Keratinocyte (primary cell): Measurements from ENCODE around the gene SLC15A5. TPM values are rescaled to one million over a fixed set of nuclear protein-coding genes. Genes with fewer than 3 reads are reported as not detected.

Experiments
- DNase-seq: peaks from one replicate; pipeline ENCODE4 v3.0.0-alpha.2; 2011; ENCODE audit warnings: low read depth, missing footprints, low spot score
- FAIRE-seq: peaks from 2 replicates; lab custom pipeline; 2011; peaks lifted over from hg19 to GRCh38; lab: Jason Lieb, UNC
- H2AFZ ChIP-seq: 2 replicates; pipeline ENCODE4 v1.6.0; 2012; ENCODE audit warnings: low read length, control low read depth, inconsistent platforms; ENCODE audit not compliant: control insufficient read depth
- H3K27ac ChIP-seq: 2 replicates; pipeline ENCODE4 v1.5.1; 2011; ENCODE audit warnings: low read length; ENCODE audit not compliant: control insufficient read depth, insufficient read depth
- H3K27me3 ChIP-seq: 3 replicates; pipeline ENCODE4 v1.6.0; 2011; ENCODE audit warnings: low read length; ENCODE audit not compliant: control insufficient read depth, insufficient read depth; ENCODE audit errors: extremely low read depth
- H3K36me3 ChIP-seq, 2 experiments: 2 replicates in 1 of 2; 3 replicates in 1 of 2; pipeline ENCODE4 v1.5.1; 2011; ENCODE audit warnings: low read length in 2 of 2, mild to moderate bottlenecking in 1 of 2; ENCODE audit not compliant: control insufficient read depth in 2 of 2, insufficient read depth in 2 of 2; ENCODE audit errors: extremely low read depth in 1 of 2
- H3K4me1 ChIP-seq: 3 replicates; pipeline ENCODE4 v1.5.1; 2011; ENCODE audit warnings: low read length; ENCODE audit not compliant: control insufficient read depth, insufficient read depth; ENCODE audit errors: extremely low read depth
- H3K4me2 ChIP-seq: 3 replicates; pipeline ENCODE4 v1.6.0; 2011; ENCODE audit warnings: low read depth, low read length; ENCODE audit not compliant: control insufficient read depth, insufficient read depth; ENCODE audit errors: extremely low read depth
- H3K4me3 ChIP-seq, 3 experiments: fragments of 200-600 bp in 1 of 3; sonication (generic) in 1 of 3; 2 replicates in 2 of 3; 3 replicates in 1 of 3; pipeline ENCODE4 v1.5.1; 2011 to 2016; ENCODE audit warnings: low read length in 3 of 3, mild to moderate bottlenecking in 3 of 3, control low read depth in 2 of 3, inconsistent platforms in 1 of 3, low read depth in 1 of 3, mixed read lengths in 1 of 3, mixed run types in 1 of 3, moderate library complexity in 1 of 3; ENCODE audit not compliant: control insufficient read depth in 2 of 3, insufficient read depth in 2 of 3; ENCODE audit errors: extremely low read depth in 1 of 3
- H3K79me2 ChIP-seq: 2 replicates; pipeline ENCODE4 v1.6.0; 2012; ENCODE audit warnings: low read length; ENCODE audit not compliant: control insufficient read depth, insufficient read depth
- H3K9ac ChIP-seq: 3 replicates; pipeline ENCODE4 v1.6.0; 2011; ENCODE audit warnings: low read length; ENCODE audit not compliant: control insufficient read depth, insufficient read depth; ENCODE audit errors: extremely low read depth
- H3K9me1 ChIP-seq: 3 replicates; pipeline ENCODE4 v1.6.0; 2011; ENCODE audit warnings: low read length; ENCODE audit not compliant: control insufficient read depth, insufficient read depth; ENCODE audit errors: extremely low read depth
- H3K9me3 ChIP-seq: 2 replicates; pipeline ENCODE4 v1.5.1; 2012; ENCODE audit warnings: low read depth, low read length; ENCODE audit not compliant: control insufficient read depth
- H4K20me1 ChIP-seq: 3 replicates; pipeline ENCODE4 v1.6.0; 2011; ENCODE audit warnings: low read length; ENCODE audit not compliant: control insufficient read depth, insufficient read depth; ENCODE audit errors: extremely low read depth
- CTCF ChIP-seq, 3 experiments: IDR thresholded peaks in 1 of 3; conservative IDR thresholded peaks in 1 of 3; optimal IDR thresholded peaks in 1 of 3; 2 replicates in 2 of 3; 3 replicates in 1 of 3; pipeline versions ENCODE3 to v1.5.1; 2011; ENCODE audit warnings: low read length in 3 of 3, mild to moderate bottlenecking in 3 of 3, moderate library complexity in 2 of 3, control low read depth in 1 of 3, inconsistent platforms in 1 of 3; ENCODE audit not compliant: insufficient read depth in 2 of 3; ENCODE audit errors: extremely low read depth in 1 of 3
- EZH2 ChIP-seq: IDR thresholded peaks from one replicate; pipeline ENCODE4 v1.6.1; 2012; ENCODE audit warnings: inconsistent platforms, mild to moderate bottlenecking, low read length, moderate library complexity
- dilution Hi-C: fragments of 300-500 bp; cut with MboI; formaldehyde crosslinking; loops from one replicate; pipeline ENCODE4 v1.7.0; 2020; ENCODE audit warnings: low sequenced_read_pairs; ENCODE audit not compliant: extremely low pct_ligation_motif_present
- polyA plus RNA-seq, 5 experiments: library from polyadenylated mRNA; depleted of rRNA in 3 of 5; stranded (reverse) in 3 of 5; stranded (forward) in 1 of 5; unstranded in 1 of 5; fragments of >200 nt; gene quantifications; 1 replicate in 1 of 5; 2 replicates in 3 of 5; 3 replicates in 1 of 5; pipeline versions ENCODE4 v1.2.1 to v1.2.3, GENCODE V29; 2011 to 2012; ENCODE audit warnings: missing spikeins in 2 of 5, low read depth in 1 of 5, low replicate concordance in 1 of 5

Gene SLC15A5
- polyA plus RNA-seq, 1 donor (not counting 4 experiments of a cell fraction or from before 2014, with no cell fraction given): not detected

GRCh38 chr12:16174282-16174681 lies 103.2 kb downstream of the SLC15A5 start:
- H2AFZ ChIP-seq: no peak overlapping the region
- H3K4me2 ChIP-seq: no peak overlapping the region
- H4K20me1 ChIP-seq: no peaks in the 10 kb centered on the region
- no peaks in the 10 kb centered on the region for H3K36me3 ChIP-seq
- dilution Hi-C loops: no loop called here
- no peak for DNase-seq
- H3K27me3 ChIP-seq: no peaks in the 10 kb centered on the region
- H3K4me3 ChIP-seq: no peak overlapping the region
- no peaks in the 10 kb centered on the region for H3K79me2 ChIP-seq
- FAIRE-seq: no peak
- H3K9me1 ChIP-seq: no peaks in the 10 kb centered on the region
- H3K9me3 ChIP-seq: no peaks in the 10 kb centered on the region
- no peak overlapping the region for H3K9ac ChIP-seq
- no peaks in the 10 kb centered on the region for H3K4me1 ChIP-seq
- no peak overlapping the region for H3K27ac ChIP-seq
- no peak for TF ChIP-seq CTCF (optimal IDR thresholded peaks at IDR 0.05 in 1 of 3, IDR thresholded peaks at IDR 0.05 in 1 of 3, conservative IDR thresholded peaks at IDR 0.05 in 1 of 3; ENCODE audit: extremely low read depth in 1 of 3, insufficient read depth in 2 of 3, low read length in 3 of 3)

GRCh38 chr12:16171348-16171747 lies 106.1 kb downstream of the SLC15A5 start:
- Histone ChIP-seq H3K79me2 (no peaks in the 10 kb centered on the region), H3K27me3 (no peaks in the 10 kb centered on the region), H3K9me3 (no peaks in the 10 kb centered on the region), H3K27ac (no peak overlapping the region), H3K4me3 (no peak overlapping the region), H3K4me1 (no peaks in the 10 kb centered on the region), H3K9me1 (no peaks in the 10 kb centered on the region), H2AFZ (no peak overlapping the region), H4K20me1 (no peaks in the 10 kb centered on the region), H3K9ac (no peak overlapping the region), H3K36me3 (no peaks in the 10 kb centered on the region), H3K4me2 (no peak overlapping the region)
- no peak for TF ChIP-seq EZH2
- no peak for TF ChIP-seq CTCF (optimal IDR thresholded peaks at IDR 0.05 in 1 of 3, IDR thresholded peaks at IDR 0.05 in 1 of 3, conservative IDR thresholded peaks at IDR 0.05 in 1 of 3; ENCODE audit: extremely low read depth in 1 of 3, insufficient read depth in 2 of 3, low read length in 3 of 3)
- DNase-seq: no peak
- FAIRE-seq: no peak
- dilution Hi-C loops: no loop called here
